Endodermal cell (in vitro differentiated cells): Measurements from ENCODE around the gene RSU1. TPM values are rescaled to one million over a fixed set of nuclear protein-coding genes. Genes with fewer than 3 reads are reported as not detected.
A peak's percentile ranks its signal among the peaks of the same experiment; 100 is the strongest.

Experiments
- DNase-seq: peaks from one replicate; pipeline ENCODE4 v3.0.0-alpha.2; 2017
- H3K27ac ChIP-seq: 2 replicates; pipeline ENCODE4 v1.5.1; 2013; ENCODE audit warnings: mild to moderate bottlenecking, low read depth, low read length, moderate library complexity
- H3K27me3 ChIP-seq: 2 replicates; pipeline ENCODE4 v1.6.1; 2013; ENCODE audit warnings: mild to moderate bottlenecking, low read length, moderate library complexity; ENCODE audit not compliant: insufficient read depth, control insufficient read depth, poor library complexity, severe bottlenecking
- H3K36me3 ChIP-seq: 2 replicates; pipeline ENCODE4 v1.7.0; 2013; ENCODE audit warnings: mild to moderate bottlenecking, low read length, moderate library complexity; ENCODE audit not compliant: control insufficient read depth, insufficient read depth
- H3K4me1 ChIP-seq: one replicate; pipeline ENCODE4 v1.7.0; 2013; ENCODE audit warnings: low read length; ENCODE audit not compliant: control insufficient read depth, insufficient read depth
- H3K4me3 ChIP-seq: 2 replicates; pipeline ENCODE4 v1.5.1; 2013; ENCODE audit warnings: mild to moderate bottlenecking, low read length, moderate library complexity
- H3K9ac ChIP-seq: 2 replicates; pipeline ENCODE4 v1.6.1; 2013; ENCODE audit warnings: mild to moderate bottlenecking, low read length, moderate library complexity; ENCODE audit not compliant: poor library complexity, severe bottlenecking; ENCODE audit errors: extremely low read depth
- H3K9me3 ChIP-seq: 2 replicates; pipeline ENCODE4 v1.6.1; 2013; ENCODE audit warnings: mild to moderate bottlenecking, low read length, moderate library complexity; ENCODE audit not compliant: control insufficient read depth
- H3K27ac Mint-ChIP-seq: 2 replicates; pipeline ENCODE4 v1.8.0; 2020; ENCODE audit warnings: mixed read lengths
- H3K27me3 Mint-ChIP-seq: 2 replicates; pipeline ENCODE4 v1.8.0; 2021; ENCODE audit warnings: mild to moderate bottlenecking, mixed read lengths; ENCODE audit not compliant: insufficient read depth
- H3K36me3 Mint-ChIP-seq: 2 replicates; pipeline ENCODE4 v1.8.0; 2020; ENCODE audit warnings: low read depth, mixed read lengths
- H3K4me1 Mint-ChIP-seq: 2 replicates; pipeline ENCODE4 v1.8.0; 2020; ENCODE audit warnings: mixed read lengths
- H3K4me3 Mint-ChIP-seq: 2 replicates; pipeline ENCODE4 v1.8.0; 2020; ENCODE audit warnings: mild to moderate bottlenecking, moderate library complexity, mixed read lengths
- H3K9me3 Mint-ChIP-seq: 2 replicates; pipeline ENCODE4 v1.8.0; 2020; ENCODE audit warnings: mild to moderate bottlenecking, mixed read lengths
- WGBS, 2 experiments: methylation state at CpG; one replicate each; pipeline versions ENCODE4 v1.1.5 to v1.1.7; 2013; ENCODE audit warnings: missing lambda C conversion rate in 2 of 2, mixed read lengths in 1 of 2; ENCODE audit not compliant: insufficient coverage in 1 of 2, insufficient read length in 1 of 2; 5-methylcytosine and 5-hydroxymethylcytosine counted together
- total RNA-seq, 2 donors: library from RNA; stranded (reverse); fragmentation: NEBNext Ultra II Directional in 1 of 2; extraction: Animal tissue kit (Norgen Biotek cat#: 25700) in 1 of 2; gene quantifications; 2 replicates in 1 of 2; 3 replicates in 1 of 2; pipeline ENCODE4 v1.2.1, GENCODE V29; 2021
- TF ChIP-seq, protein P1 (sequence below): fragments of 200-600 bp; sonication (generic); conservative IDR thresholded peaks from 2 replicates; pipeline ENCODE4 v1.5.0; 2021; ENCODE audit warnings: antibody characterized with exemption, mild to moderate bottlenecking

Gene RSU1
- total RNA-seq, 2 donors from 2014 or later: 39.5 to 46.4 TPM

DNA sequence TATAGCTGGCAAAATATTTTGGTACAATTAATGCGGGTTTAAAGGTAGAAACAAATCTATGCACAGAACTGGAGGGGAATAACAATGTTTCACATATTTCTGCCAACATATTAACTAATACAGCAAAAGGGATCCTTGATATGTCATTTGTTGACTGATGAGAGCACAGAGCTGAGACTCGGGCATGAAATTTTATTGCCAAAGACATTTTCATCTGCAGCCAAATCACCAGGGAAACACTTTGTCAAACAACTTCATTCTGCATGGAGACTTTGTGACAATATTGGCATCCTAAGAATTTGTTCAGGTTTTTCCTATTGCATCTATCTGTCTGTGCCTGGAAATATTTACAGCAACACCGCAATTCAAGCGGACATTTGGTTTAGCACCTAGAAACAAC, 177.8 kb downstream of the RSU1 start:
- Mint-ChIP-seq H3K4me3 (no peak overlapping the region), H3K27ac (no peak overlapping the region), H3K27me3 (no peaks in the 10 kb centered on the region), H3K4me1 (peaks cover 19% of the 10 kb centered on the region), H3K36me3 (no peaks in the 10 kb centered on the region), H3K9me3 (no peaks in the 10 kb centered on the region)
- no peak overlapping the region for H3K27ac ChIP-seq
- H3K9ac ChIP-seq: no peak overlapping the region
- H3K9me3 ChIP-seq: no peaks in the 10 kb centered on the region
- H3K4me3 ChIP-seq: no peak overlapping the region
- 89 to 94% methylated on average over 1 to 4 of the region's 4 CpGs for WGBS, 2 experiments
- no peaks in the 10 kb centered on the region for H3K27me3 ChIP-seq
- DNase-seq: no peak
- no peaks in the 10 kb centered on the region for H3K36me3 ChIP-seq
- TF ChIP-seq, protein P1, sequence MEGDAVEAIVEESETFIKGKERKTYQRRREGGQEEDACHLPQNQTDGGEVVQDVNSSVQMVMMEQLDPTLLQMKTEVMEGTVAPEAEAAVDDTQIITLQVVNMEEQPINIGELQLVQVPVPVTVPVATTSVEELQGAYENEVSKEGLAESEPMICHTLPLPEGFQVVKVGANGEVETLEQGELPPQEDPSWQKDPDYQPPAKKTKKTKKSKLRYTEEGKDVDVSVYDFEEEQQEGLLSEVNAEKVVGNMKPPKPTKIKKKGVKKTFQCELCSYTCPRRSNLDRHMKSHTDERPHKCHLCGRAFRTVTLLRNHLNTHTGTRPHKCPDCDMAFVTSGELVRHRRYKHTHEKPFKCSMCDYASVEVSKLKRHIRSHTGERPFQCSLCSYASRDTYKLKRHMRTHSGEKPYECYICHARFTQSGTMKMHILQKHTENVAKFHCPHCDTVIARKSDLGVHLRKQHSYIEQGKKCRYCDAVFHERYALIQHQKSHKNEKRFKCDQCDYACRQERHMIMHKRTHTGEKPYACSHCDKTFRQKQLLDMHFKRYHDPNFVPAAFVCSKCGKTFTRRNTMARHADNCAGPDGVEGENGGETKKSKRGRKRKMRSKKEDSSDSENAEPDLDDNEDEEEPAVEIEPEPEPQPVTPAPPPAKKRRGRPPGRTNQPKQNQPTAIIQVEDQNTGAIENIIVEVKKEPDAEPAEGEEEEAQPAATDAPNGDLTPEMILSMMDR: no peak
- peaks cover 13% of the 10 kb centered on the region for H3K4me1 ChIP-seq

DNA sequence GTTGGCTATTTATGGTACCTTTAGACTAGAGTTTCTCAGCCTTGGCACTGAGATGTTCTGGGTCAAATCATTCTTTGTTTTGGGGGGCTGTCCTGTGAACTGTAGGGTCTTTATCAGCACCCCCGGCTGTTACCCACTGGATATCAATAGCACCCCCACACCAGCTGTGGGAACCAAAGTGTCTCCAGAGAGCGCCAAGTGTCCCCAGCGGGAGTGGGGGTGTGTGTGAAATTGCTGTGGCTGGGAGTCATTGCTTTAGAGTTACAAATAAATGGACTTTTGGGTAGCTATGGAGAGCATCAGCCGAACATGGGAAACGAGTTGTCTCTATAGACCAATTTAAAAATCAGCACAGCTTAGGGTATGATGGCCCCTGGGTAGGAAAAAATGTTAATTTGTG, 184.2 kb downstream of the RSU1 start:
- peaks cover 3% of the 10 kb centered on the region for H3K4me1 ChIP-seq
- no peaks in the 10 kb centered on the region for H3K36me3 Mint-ChIP-seq
- no peaks in the 10 kb centered on the region for H3K9me3 ChIP-seq
- WGBS, 2 experiments: 95% methylated on average over 5 of the region's 5 CpGs; no CpG with 5 or more reads in 1 of the 2 experiments
- H3K27me3 Mint-ChIP-seq: no peaks in the 10 kb centered on the region
- DNase-seq: no peak
- no peak overlapping the region for H3K27ac ChIP-seq
- H3K4me3 ChIP-seq: no peak overlapping the region
- H3K4me1 Mint-ChIP-seq: no peaks in the 10 kb centered on the region
- no peaks in the 10 kb centered on the region for H3K27me3 ChIP-seq
- no peak overlapping the region for H3K4me3 Mint-ChIP-seq
- TF ChIP-seq, protein P1: no peak
- no peaks in the 10 kb centered on the region for H3K36me3 ChIP-seq
- H3K9me3 Mint-ChIP-seq: no peaks in the 10 kb centered on the region
- H3K27ac Mint-ChIP-seq: no peak overlapping the region
- H3K9ac ChIP-seq: no peak overlapping the region

DNA sequence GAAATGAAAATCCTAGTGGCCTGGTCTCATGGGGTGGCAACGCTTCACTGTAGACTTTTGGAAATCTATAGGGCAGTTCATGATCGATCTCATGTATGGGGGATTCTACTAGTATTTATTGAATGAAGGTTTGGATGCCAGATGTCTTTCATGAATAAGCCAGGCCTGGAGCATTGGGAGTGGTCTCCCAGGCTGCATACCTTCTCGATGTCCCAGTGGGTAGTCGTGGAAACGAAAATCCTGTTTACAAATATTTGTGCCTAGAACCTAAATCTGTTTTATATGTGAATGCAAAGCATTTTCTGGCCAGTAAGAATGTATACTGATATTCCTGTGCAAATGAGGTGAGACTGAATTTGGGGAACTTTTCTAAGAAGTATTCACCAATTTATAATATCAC, 190.5 kb downstream of the RSU1 start:
- 93 to 95% methylated on average over 3 to 5 of the region's 5 CpGs for WGBS, 2 experiments
- DNase-seq: peak; percentile 59
- Mint-ChIP-seq H3K4me3 (no peak overlapping the region), H3K4me1 (no peaks in the 10 kb centered on the region), H3K9me3 (no peaks in the 10 kb centered on the region), H3K27me3 (no peaks in the 10 kb centered on the region), H3K27ac (peak overlapping the region; percentile 20), H3K36me3 (no peaks in the 10 kb centered on the region)
- Histone ChIP-seq H3K36me3 (no peaks in the 10 kb centered on the region), H3K27me3 (no peaks in the 10 kb centered on the region), H3K9ac (no peak overlapping the region), H3K27ac (no peak overlapping the region), H3K4me1 (peaks cover 2% of the 10 kb centered on the region), H3K9me3 (peaks cover 4% of the 10 kb centered on the region), H3K4me3 (no peak overlapping the region)
- TF ChIP-seq, protein P1: no peak
